Hepatocyte (in vitro differentiated cells): ENCODE results near the gene LHX5. TPM values are rescaled to one million over a fixed set of nuclear protein-coding genes. Genes with fewer than 3 reads are reported as not detected.

Experiments used
- DNase-seq: peaks from one replicate; pipeline ENCODE4 v3.0.0-alpha.2; 2016; ENCODE audit warnings: low spot score
- H2AFZ ChIP-seq: fragments of 200-600 bp; sonication (generic); 2 replicates; pipeline ENCODE4 v1.6.0; 2016; ENCODE audit warnings: antibody characterized with exemption, mild to moderate bottlenecking
- H3K27ac ChIP-seq: fragments of 200-600 bp; sonication (generic); 2 replicates; pipeline ENCODE4 v1.5.1; 2016; ENCODE audit warnings: mild to moderate bottlenecking
- H3K27me3 ChIP-seq: fragments of 200-600 bp; sonication (generic); 2 replicates; pipeline ENCODE4 v1.6.1; 2016
- H3K36me3 ChIP-seq: fragments of 200-600 bp; sonication (generic); replicated peaks from 2 replicates; pipeline ENCODE4 v1.5.1; 2016; ENCODE audit warnings: low read depth; ENCODE audit not compliant: insufficient read depth
- H3K4me1 ChIP-seq: fragments of 200-600 bp; sonication (generic); 2 replicates; pipeline ENCODE4 v1.5.1; 2016; ENCODE audit warnings: mild to moderate bottlenecking, moderate library complexity; ENCODE audit not compliant: insufficient read depth
- H3K4me2 ChIP-seq: fragments of 200-600 bp; sonication (generic); 2 replicates; pipeline ENCODE4 v1.6.0; 2016
- H3K4me3 ChIP-seq: fragments of 200-600 bp; sonication (generic); 2 replicates; pipeline ENCODE4 v1.5.1; 2016; ENCODE audit warnings: mild to moderate bottlenecking
- H3K79me2 ChIP-seq: fragments of 200-600 bp; sonication (generic); 2 replicates; pipeline ENCODE4 v1.6.0; 2017; ENCODE audit warnings: mild to moderate bottlenecking
- H3K9me2 ChIP-seq: fragments of 200-600 bp; sonication (generic); replicated peaks from 2 replicates; pipeline ENCODE4 v1.6.0; 2017; ENCODE audit warnings: mild to moderate bottlenecking; ENCODE audit not compliant: insufficient read depth
- H3K9me3 ChIP-seq: fragments of 200-600 bp; sonication (generic); 2 replicates; pipeline ENCODE4 v1.5.1; 2016; ENCODE audit warnings: low read depth, mild to moderate bottlenecking
- H4K20me1 ChIP-seq: fragments of 200-600 bp; sonication (generic); 2 replicates; pipeline ENCODE4 v1.6.0; 2016; ENCODE audit warnings: mild to moderate bottlenecking; ENCODE audit not compliant: insufficient read depth, poor library complexity, severe bottlenecking
- CTCF ChIP-seq: fragments of 200-600 bp; sonication (generic); IDR thresholded peaks from 2 replicates; pipeline ENCODE4 v1.5.1; 2016; ENCODE audit warnings: antibody characterized with exemption, mild to moderate bottlenecking; ENCODE audit not compliant: poor library complexity
- EZH2 ChIP-seq: fragments of 200-600 bp; sonication (generic); IDR thresholded peaks from 2 replicates; pipeline ENCODE4 v1.6.1; 2016; ENCODE audit warnings: antibody characterized with exemption, mild to moderate bottlenecking, borderline replicate concordance
- EZH2phosphoT487 ChIP-seq: fragments of 200-600 bp; sonication (generic); IDR thresholded peaks from one replicate; pipeline ENCODE4 v1.6.1; 2018; ENCODE audit warnings: antibody characterized with exemption, mild to moderate bottlenecking, low read depth, moderate library complexity; ENCODE audit not compliant: unreplicated experiment, severe bottlenecking
- WGBS: methylation state at CpG from one replicate; pipeline ENCODE4 v1.1.6; 2016; ENCODE audit warnings: low lambda C conversion rate; ENCODE audit errors: missing lambda C conversion rate; 5-methylcytosine and 5-hydroxymethylcytosine counted together
- polyA plus RNA-seq: library from polyadenylated mRNA; unstranded; fragments of >200 nt; fragmentation: Nextera tagmentation; extraction: Ambion mirVana; gene quantifications from 2 replicates; pipeline ENCODE4 v1.2.1, GENCODE V29; 2016
- total RNA-seq: library from RNA; depleted of rRNA; stranded (reverse); fragments of >200 nt; gene quantifications from 2 replicates; pipeline ENCODE4 v1.2.3, GENCODE V29; 2014

The LHX5 gene
- total RNA-seq (0.04 and 0.10 TPM in 2 replicates), polyA plus RNA-seq (0.06 TPM in 1 of 2 replicates, not detected in the other)

- Histone ChIP-seq H3K4me2 (no peak within 1 kb of the TSS), H3K27ac (no peak within 1 kb of the TSS), H3K9me2 (no peaks in the 10 kb centered on the region), H3K4me3 (no peak within 1 kb of the TSS), H3K9me3 (no peaks in the 10 kb centered on the region), H3K79me2 (no peaks in the 10 kb centered on the region), H2AFZ (no peak within 1 kb of the TSS), H4K20me1 (no peaks in the 10 kb centered on the region), H3K4me1 (peaks cover 4% of the 10 kb centered on the region), H3K36me3 (no peaks in the 10 kb centered on the region), H3K27me3 (peaks cover 97% of the 10 kb centered on the region)
- no peak for TF ChIP-seq EZH2phosphoT487
- no peak for TF ChIP-seq EZH2
- no peak for TF ChIP-seq CTCF
- 5% methylated on average over 42 of the region's 43 CpGs for WGBS
- no peak for DNase-seq
Measured at GRCh38 chr12:113471619-113472171, at the start of gene LHX5. LHX5 (minus strand) TSS chr12:113471871; CDS start chr12:113471498, 373 bp downstream.

DNA sequence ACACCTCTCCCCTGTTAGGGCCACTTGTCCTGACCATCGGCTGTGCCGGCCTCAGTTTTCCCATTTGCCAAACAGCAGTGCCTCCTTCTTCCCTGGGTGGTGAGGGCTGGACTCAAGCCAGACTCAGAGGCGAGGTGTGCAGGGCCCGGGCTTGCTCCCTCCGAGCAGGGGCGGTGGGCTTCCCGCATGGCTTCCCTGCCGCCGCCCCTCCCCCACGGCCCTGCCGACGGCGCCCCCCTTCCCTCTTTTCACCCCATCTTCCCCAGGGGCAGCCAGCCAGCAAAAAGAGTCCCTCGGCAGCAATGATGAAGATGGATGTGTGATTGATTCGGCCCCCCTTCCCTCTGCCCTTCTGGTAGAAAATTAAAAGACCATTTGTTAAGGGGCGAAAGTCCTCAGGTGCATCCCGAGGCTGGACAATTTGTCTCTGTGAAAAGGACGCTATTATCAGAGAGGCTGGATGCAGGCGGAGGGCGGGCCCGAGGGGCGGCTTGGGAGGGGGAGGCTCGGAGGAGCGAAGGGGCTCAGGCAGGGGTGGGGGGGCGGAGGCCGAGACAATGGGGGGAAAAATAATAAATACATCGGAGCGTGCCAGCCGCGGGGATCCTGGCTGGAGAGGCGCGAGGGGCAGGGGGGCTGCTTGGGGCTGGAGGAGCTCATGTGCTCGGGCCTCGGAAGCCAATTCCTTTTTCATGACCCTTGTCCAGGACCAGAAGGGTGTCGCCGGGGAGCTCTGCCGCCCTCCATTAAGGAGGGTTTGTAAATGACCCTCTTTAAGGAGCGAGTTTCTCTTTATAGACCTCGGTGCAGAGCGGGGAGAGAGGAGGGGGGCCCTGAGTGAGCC lies 48.0 kb upstream of the LHX5 start:
- TF ChIP-seq EZH2phosphoT487 (no peak), EZH2 (no peak), CTCF (no peak)
- no peak for DNase-seq
- no peaks in the 10 kb centered on the region for H4K20me1 ChIP-seq
- H3K9me2 ChIP-seq: no peaks in the 10 kb centered on the region
- no peaks in the 10 kb centered on the region for H3K79me2 ChIP-seq
- no peaks in the 10 kb centered on the region for H3K4me1 ChIP-seq
- no peak overlapping the region for H3K27ac ChIP-seq
- peaks cover 66% of the 10 kb centered on the region for H3K27me3 ChIP-seq
- no peaks in the 10 kb centered on the region for H3K9me3 ChIP-seq
- no peaks in the 10 kb centered on the region for H3K36me3 ChIP-seq
- H3K4me3 ChIP-seq: no peak overlapping the region
- no peak overlapping the region for H2AFZ ChIP-seq
- WGBS: 58% methylated on average over 21 of the region's 40 CpGs
- H3K4me2 ChIP-seq: no peak overlapping the region

- Histone ChIP-seq H3K4me2 (no peak overlapping the region), H2AFZ (no peak overlapping the region)
- 4% methylated on average over 27 of the region's 31 CpGs for WGBS
Measured at GRCh38 chr12:113515082-113515856, 43.6 kb upstream of the LHX5 start.

More at GRCh38 chr12:113515082-113515856, 43.6 kb upstream of the LHX5 start:
- H3K9me3 ChIP-seq: no peaks in the 10 kb centered on the region
- no peak overlapping the region for H3K4me3 ChIP-seq
- TF ChIP-seq EZH2 (peak; percentile 26), EZH2phosphoT487 (no peak), CTCF (no peak)
- no peaks in the 10 kb centered on the region for H3K4me1 ChIP-seq
- H3K36me3 ChIP-seq: no peaks in the 10 kb centered on the region
- peaks cover 80% of the 10 kb centered on the region for H3K27me3 ChIP-seq
- no peaks in the 10 kb centered on the region for H3K79me2 ChIP-seq
- no peaks in the 10 kb centered on the region for H4K20me1 ChIP-seq
- H3K27ac ChIP-seq: no peak overlapping the region
- no peak for DNase-seq
- no peaks in the 10 kb centered on the region for H3K9me2 ChIP-seq
